Panc1 (cell line): ENCODE measurements around the gene LNX2.

Experiments
- POLR2AphosphoS5 ChIP-seq: IDR thresholded peaks from 2 replicates; pipeline ENCODE4 v1.6.1; 2012; ENCODE audit warnings: mild to moderate bottlenecking, low read depth, low read length, moderate library complexity
- TF ChIP-seq, protein P1 (sequence below): fragments of 450-650 bp; IDR thresholded peaks from 2 replicates; pipeline ENCODE4 v1.5.1; 2017; ENCODE audit warnings: mild to moderate bottlenecking

DNA sequence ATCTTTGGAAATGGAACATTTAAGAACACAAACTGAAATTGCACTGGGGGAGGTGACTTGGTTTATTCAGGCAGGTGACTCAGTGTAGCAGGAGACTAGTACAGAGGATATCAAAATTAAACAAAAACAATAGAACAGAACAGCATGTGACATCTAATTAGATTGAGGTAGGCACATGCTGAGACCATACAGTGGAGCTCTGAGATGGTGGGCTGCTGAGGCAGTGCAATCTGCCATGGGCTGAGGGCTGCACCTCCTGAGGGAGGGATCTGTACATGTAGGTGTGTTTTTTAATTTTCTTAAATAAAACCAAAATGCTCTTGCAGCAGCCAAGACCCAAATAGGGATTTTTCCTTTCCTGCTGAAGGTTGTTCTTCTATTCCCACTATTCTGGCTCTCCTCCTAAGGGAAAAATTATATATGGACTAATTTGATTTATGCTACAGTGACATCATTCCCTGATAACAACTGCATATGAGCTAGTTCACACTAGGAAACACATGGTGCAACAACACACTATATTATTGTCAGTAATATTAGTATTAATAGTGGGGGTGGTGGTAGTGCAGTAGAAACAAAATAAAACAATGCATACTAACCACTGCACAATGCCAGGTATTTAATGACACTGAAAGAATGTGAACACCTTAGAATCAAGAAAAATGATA, 48.0 kb downstream of the LNX2 start:
- TF ChIP-seq, protein P1, sequence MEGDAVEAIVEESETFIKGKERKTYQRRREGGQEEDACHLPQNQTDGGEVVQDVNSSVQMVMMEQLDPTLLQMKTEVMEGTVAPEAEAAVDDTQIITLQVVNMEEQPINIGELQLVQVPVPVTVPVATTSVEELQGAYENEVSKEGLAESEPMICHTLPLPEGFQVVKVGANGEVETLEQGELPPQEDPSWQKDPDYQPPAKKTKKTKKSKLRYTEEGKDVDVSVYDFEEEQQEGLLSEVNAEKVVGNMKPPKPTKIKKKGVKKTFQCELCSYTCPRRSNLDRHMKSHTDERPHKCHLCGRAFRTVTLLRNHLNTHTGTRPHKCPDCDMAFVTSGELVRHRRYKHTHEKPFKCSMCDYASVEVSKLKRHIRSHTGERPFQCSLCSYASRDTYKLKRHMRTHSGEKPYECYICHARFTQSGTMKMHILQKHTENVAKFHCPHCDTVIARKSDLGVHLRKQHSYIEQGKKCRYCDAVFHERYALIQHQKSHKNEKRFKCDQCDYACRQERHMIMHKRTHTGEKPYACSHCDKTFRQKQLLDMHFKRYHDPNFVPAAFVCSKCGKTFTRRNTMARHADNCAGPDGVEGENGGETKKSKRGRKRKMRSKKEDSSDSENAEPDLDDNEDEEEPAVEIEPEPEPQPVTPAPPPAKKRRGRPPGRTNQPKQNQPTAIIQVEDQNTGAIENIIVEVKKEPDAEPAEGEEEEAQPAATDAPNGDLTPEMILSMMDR, result no peak
- TF ChIP-seq POLR2AphosphoS5, result no peak
